ENCODE data around the gene SPATC1L.
"Not testable (repeated sequence)": the region's sequence is repeated elsewhere in the genome, so short reads cannot be mapped to it uniquely, and the experiment has no call there.

SPATC1L gene

DNA sequence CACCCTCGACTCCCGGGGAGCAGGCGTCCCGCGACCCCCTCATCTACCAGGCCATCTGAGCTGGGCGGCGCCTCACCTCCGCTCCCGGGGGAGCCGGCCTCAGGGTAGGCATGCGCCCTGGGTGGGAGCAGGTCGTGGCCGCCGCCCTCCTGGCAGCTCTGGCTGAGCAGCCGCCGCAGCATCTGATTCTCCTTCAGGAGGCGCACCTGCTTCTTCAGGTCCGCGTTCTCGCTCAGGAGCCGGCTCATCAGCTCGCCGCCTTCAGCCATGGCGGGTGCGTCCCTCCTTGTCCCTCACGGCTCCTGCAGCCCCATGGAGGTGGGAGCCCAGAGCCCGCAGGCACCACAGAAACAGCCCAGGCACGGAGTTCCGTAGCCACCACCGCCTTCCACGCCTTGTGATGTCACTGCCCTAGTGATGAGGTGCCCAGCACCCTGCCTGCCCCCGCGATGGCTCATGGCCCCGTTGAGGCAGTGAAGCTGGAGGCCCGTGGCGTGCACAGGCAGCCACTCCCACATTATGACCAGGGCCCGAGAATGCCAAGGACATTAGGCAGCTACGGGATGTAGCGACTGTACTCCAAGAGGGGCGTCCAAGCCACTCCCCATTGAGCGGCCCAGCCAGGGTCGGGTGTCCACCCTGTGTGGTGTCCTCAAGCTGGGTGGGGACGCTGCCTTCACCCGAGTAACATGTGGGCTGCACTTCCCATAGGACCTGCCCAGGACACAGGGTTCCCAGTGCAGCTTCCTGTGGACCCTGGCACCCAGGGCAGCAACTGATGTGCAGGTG lies 1.5 kb downstream of the SPATC1L start:
- DNase-seq (no peak), ATAC-seq (no peak)

DNA sequence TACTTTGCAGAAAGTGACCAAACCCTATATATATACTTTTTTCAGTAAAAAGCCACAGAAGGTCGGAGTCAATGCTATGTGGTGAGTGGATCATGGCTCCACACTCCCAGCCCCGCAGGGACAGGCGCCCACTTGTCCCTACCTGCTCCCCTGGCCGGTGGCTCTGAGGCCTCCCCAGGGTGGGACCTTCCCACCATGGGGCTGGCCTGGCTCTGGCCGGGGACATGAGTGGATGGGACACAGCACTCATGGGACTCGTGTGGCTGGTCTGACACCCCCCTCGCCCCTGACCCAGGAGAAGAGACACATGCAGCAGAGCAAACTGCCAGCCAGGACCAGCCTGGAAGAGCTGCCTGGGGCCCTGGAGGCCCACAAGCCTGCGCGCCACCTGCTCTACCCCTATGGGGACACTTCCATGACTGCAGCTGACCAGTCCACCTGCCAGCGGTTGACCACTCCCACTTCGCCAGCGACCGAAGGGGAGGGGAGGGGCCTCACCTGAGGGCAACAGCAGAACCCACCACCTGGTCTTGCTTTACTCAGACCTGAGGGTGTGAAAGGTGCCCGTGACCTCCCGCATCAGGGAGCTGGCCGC lies 2.2 kb downstream of the SPATC1L start:
- ATAC-seq: no peak

DNA sequence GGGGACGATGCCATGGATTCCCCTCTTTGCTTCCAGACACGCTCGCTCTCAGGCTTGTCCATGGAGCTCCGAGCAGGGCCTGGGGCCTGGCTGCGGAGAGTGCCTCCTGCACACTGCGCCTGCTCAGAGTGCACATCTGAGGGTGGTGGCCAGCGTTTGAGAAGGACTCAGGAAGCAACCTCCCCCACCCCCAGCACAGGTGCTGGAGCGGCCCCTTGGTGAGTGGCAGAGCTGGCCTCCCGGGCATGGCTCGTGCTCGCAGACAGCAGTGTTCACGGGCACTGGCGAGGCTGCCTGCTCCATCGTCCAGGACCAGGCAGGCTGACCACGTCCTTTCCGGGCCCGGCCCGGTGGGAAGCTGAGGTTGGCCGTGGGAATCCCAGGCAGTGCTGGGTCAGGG lies 2.8 kb downstream of the SPATC1L start:
- DNase-seq (no peak), ATAC-seq (no peak)

More for the DNA sequence above, 2.2 kb downstream of the SPATC1L start:
- no peak for DNase-seq

DNA sequence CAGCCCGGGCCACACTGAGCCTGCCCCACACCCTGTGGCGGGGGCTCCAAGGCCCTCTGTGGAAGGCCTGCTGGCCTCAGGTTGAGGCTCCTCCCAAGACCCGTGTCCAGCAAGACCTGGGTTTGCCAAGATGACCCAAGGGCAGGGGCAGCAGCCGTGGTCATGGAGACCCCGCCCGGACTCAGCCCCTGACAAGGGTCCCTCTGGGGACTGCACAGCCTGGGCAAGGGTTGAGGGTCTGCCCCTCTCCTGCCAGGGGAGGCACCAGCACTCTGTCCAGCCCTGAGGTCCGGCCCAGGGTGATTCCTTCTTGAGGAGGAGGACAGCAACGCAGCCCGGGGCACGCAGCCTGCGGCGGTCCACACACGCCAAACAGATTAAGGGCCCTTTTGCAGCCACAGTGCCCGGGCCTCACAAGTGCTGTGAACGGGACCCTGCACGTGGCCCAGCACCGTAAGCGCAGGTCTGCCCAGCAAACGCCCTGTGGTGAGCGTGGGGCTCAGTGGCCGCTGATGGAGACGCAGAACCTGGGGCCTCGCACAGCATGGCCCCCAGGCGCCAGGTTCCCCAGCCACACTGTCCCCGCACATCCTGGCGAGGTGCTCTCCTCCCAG lies 3.4 kb downstream of the SPATC1L start:
- DNase-seq (no peak), ATAC-seq (no peak)

DNA sequence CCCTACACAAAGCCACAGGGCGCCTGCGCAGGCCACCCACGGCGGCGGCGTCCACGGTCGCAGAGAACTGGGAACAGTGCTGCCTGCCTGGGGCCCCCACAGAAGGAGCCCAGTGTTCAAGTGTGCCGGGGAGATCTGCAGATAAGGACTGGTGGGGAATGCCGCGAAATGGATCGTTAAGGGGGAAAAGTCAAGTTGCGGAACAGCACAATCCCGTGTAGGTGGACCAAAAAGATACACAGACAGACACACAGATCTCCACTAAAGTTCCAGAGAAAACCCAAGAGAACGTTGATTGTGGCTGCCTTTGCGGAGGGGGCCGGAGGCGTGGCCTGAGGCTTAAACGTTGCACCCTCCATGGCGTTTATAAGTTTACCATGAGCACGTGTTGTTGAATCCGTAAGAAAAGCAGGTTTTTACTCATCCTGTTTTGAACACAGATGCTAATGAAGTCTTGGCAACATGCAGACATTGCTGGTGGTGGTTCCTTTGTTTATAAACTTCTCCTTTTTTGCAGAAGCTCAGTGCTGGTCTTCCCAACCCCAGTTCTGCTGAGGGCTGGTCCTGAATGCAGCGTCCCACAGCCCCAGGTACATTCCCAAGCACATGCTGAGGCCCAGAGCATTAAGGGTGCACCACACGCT lies 4.1 kb downstream of the SPATC1L start:
- ATAC-seq (no peak), DNase-seq (no peak)

DNA sequence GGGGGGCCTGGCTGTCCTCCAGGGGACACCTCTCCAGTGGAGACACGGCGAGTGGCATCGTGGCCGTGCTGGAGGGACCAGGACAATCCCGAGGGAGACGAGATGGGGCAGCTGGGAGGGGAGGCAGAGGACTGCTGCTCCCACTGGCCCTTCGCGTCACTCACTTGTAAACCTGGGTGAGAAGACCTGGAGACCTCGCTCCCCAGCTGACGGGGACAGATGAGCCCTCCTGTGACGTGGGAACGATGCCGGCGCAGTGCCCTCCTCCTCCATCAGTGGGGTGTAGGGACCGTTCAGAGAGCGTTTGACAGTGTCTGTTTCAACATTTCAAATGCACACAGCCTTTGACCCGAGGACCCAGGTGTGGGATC lies 4.6 kb downstream of the SPATC1L start:
- ATAC-seq (no peak), DNase-seq (no peak)

DNA sequence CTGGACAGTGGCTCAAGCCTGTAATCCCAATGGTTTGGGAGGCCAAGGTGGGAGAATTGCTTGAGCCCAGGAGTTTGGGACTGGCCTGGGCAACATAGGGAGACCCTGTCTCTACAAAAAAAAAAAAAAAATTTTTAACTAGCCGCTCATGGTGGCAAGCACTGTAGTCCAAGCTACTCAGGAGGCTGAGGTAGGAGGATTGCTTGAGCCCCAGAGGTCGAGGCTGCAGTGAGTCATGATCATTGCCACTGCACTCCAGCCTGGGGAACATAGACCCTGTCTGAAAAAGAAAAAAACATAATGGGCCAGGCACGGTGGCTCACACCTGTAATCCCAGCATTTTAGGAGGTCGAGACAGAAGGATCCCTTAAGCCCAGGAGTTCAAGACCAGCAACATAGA lies 5.3 kb downstream of the SPATC1L start:
- DNase-seq: no peak
- no peak for ATAC-seq

DNA sequence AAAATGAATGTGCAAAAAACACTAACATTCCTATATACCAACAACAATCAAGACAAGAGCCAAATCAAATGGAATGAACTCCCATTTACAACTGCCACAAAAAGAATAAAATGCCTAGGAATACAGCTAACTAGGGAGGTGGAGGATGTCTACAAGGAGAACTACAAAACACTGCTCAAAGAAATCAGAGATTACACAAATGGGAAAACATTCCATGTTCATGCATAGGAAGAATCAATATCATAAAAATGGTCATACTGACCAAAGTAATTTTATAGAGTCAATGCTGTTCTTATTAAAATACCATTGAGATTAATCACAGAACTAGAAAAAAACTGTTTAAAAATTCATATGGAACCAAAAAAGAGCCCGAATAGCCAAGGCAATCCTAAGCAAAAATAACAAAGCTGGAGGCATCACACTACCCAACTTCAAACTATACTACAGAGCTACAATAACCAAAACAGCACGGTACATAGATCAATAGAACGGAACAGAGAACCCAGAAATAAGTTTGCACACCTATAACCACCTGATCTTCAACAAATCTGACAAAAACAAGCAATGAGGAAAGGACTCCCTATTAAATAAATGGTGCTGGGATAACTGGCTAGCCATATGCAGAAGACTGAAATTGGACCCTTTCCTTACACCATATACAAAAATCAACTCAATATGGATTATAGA lies 7.7 kb downstream of the SPATC1L start:
- not testable (repeated sequence) for DNase-seq, ATAC-seq

DNA sequence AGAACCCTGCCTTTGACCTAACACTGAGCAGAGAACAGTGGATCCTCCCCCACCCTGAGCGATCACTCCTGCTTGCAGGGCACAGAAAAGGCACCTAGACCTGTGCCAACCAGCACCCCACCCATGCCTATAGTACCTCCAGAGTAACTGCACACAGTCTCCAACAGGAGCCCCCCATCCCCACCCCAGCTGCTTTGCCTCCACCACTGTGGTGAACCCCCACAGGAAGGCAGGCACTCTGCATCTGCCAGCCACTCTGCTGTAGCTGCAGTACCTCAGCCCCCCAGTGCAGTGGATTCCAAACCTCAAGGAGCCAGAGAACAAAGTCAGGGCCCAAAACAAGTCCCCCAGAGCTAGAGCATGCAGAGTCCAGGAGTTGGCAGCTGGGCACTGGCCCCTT lies 10.7 kb downstream of the SPATC1L start:
- DNase-seq (no peak), ATAC-seq (no peak)

DNA sequence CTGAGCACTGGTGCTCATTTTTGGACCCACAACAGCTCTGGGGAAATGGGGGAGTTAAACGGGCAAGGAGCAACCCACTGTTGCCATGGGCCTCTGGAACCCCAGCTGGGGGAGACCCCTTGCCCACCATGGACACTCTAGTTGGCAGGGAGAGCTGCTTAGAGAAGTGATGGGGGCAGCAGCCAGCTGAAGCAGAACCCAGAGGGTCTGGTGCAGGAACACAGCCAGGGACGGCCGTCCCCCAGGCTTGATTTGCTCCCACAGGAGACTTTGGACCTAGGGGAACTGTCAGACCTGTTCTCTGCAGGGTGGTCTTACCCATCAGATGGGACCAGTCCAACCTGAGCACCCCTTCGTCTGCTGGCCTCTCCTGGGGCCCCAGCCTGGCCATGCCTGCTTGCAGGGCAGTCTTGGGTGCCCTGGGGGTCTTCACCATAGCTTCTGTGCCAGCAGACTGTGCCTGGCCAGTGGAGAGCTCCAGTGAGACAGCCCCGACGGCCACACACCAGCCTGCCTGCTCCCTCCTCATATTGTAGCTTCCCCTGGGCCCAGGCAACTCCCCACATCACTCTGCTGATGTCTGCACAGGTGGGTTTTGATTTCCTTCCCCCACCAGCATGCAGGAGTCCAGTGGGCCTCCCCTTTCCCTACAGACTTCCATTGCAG lies 11.3 kb downstream of the SPATC1L start:
- DNase-seq: no peak
- no peak for ATAC-seq

DNA sequence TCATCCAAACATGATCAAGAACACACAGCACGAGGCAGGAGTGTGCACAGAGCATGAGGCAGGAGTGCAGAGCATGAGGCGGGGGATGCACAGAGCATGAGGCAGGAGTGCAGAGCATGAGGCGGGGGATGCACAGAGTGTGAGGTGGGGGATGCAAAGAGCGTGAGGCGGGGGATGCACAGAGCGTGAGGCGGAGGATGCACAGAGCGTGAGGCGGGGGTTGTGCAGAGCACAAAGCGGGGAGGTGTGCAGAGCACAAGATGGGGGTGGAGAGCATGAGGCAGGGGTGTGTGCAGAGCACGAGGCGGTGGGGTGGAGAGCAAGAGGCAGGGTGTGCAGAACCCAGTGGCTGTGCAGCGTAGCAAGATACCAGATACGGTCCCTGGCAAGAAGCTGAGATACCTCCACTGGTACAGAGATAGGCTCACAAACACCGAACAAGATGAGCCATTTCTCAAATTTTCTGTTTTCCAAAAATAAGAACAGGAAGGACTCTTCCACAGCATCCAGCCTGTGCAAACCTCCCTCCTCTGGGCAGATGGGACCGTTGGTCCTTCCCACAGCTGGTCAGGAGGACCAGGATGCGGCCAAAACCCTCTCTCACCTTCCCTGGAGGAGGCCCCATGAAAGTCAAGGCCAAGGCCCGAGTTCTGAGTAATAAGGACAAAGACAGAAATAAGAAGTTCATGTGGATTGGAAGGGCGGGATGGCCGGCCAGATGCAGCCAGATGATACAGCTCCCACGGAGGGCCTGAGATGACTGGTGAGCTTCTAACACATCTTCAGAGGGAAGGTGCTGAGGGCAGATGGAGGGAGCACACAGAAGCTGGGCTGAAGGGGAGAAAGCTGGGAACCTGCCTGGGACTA lies 12.0 kb downstream of the SPATC1L start:
- ATAC-seq: no peak
- DNase-seq: no peak

DNA sequence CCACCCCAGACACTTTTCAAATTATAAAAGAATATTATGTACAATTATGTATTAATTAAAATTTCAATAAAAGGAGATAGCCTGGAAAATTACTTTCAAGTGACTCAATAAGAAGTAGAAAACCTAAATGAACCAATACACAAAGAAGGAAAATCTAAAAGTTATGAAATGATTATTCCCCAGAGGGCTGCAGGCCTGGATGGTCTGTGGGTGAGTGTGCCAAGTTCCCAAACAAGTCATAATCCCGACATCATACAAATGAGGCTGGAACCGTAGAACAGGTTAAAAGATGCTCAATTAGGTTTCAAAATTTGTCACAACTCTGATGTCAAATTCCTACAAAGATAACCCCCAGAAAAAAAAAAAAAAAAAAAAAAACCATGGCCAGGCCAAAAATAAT lies 12.7 kb downstream of the SPATC1L start:
- ATAC-seq (no peak), DNase-seq (no peak)

DNA sequence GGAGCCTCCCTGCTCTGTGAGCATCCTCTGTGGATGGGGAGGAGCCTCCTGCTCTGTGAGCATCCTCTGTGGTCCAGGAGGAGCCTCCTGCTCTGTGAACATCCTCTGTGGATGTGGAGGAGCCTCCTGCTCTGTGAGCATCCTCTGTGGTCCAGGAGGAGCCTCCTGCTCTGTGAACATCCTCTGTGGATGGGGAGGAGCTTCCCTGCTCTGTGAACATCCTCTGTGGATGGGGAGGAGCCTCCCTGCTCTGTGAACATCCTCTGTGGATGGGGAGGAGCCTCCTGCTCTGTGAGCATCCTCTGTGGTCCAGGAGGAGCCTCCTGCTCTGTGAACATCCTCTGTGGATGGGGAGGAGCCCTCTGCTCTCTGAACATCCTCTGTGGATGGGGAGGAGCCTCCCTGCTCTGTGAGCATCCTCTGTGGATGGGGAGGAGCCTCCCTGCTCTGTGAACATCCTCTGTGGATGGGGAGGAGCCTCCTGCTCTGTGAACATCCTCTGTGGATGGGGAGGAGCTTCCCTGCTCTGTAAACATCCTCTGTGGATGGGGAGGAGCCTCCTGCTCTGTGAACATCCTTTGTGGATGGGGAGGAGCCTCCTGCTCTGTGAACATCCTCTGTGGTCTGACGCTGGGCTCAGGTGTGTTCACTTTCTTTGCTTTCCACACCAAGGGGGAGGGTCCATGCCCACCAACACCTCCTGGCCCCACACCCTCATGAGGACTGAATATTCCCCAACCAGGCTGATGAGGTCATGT lies 13.6 kb downstream of the SPATC1L start:
- not testable (repeated sequence) for DNase-seq, ATAC-seq

DNA sequence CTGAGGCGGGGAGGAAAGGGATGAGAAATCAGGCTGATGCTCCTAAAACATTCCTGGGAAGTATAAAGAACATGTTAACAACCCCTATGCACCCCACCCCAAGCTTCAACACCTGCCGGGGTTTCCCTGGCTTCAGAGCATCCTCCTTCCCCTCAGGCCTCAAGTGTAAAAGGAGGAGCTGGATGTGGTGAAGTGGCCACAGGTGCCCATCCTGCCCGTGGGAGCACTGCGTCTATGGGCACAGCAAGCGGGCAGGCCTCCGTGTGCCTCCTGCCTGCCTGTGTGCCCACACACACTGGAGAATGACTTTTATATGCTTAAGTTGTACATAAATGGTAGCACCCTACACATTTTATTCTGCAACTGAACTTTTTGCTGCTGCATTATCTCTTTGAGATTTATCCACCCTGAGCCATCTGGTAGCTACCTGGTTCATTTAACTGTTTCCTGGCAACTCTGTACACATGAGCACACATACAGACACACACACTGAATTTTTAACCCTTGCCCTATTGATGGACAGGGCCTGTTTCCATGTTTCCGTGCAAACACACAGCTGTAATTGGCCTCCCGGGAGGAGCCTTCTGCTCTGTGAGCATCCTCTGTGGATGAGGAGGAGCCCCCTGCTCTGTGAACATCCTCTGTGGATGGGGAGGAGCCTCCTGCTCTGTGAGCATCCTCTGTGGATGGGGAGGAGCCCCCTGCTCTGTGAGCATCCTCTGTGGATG lies 15.4 kb downstream of the SPATC1L start:
- ATAC-seq: no peak
- DNase-seq: no peak

DNA sequence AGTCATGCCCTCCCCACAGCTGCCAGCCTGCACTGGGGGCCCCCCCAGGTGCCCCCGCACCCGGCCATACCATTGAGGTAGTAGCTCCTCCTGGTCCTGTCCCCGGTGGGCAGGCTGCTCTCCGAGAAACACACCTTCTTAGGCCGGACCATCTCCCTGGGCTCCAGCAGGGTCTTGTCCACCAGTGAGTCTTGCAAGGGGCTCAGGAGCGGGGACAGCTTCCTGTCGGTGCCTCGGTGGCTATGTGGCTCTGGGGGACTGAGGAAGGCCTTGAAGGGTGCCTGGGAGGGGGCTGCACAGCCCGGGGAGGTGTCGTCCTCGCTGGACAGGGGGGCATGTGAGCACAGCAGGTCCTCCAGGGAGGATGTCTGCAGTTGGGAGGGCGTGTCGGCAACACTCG lies 16.0 kb downstream of the SPATC1L start:
- ATAC-seq: no peak

DNA sequence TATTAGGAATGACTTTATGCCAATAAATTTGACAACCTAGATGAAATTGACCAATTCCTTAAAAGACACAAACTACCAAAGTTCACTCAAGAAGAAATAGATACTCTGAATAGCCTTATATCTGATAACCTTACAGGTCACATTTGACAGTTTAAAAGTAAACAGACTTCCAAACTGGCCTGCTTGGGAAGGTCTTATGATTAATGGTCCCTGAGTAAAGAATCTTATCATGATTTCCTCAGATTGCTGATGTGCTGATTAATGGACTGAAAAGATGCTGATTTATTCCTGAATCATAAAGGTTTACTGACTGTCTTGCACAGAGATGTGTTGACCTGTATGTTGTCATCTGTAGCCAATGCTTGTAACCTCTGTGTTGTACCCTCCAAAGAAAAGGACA lies 19.2 kb downstream of the SPATC1L start:
- DNase-seq (no peak), ATAC-seq (no peak)

More for the DNA sequence above, 16.0 kb downstream of the SPATC1L start:
- DNase-seq: no peak

DNA sequence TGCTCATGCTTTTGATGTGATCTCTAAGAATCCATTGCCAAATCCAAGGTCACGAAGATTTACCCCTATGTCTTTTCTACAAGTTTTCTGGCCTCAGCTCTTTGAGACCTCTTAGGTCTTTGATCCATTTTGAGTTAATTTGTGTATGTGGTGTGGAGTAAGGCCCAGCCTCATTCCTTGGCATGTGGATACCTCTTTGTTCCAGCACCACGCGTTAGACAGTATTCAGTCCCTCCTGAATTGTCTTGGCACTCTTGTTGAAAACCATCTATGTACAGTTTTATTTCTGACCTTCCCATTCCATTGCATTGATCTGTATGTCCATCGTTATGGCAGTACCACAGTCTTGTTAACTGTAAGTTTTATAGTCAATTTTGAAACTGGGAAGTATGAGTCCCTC lies 20.9 kb downstream of the SPATC1L start:
- DNase-seq: no peak
- no peak for ATAC-seq

DNA sequence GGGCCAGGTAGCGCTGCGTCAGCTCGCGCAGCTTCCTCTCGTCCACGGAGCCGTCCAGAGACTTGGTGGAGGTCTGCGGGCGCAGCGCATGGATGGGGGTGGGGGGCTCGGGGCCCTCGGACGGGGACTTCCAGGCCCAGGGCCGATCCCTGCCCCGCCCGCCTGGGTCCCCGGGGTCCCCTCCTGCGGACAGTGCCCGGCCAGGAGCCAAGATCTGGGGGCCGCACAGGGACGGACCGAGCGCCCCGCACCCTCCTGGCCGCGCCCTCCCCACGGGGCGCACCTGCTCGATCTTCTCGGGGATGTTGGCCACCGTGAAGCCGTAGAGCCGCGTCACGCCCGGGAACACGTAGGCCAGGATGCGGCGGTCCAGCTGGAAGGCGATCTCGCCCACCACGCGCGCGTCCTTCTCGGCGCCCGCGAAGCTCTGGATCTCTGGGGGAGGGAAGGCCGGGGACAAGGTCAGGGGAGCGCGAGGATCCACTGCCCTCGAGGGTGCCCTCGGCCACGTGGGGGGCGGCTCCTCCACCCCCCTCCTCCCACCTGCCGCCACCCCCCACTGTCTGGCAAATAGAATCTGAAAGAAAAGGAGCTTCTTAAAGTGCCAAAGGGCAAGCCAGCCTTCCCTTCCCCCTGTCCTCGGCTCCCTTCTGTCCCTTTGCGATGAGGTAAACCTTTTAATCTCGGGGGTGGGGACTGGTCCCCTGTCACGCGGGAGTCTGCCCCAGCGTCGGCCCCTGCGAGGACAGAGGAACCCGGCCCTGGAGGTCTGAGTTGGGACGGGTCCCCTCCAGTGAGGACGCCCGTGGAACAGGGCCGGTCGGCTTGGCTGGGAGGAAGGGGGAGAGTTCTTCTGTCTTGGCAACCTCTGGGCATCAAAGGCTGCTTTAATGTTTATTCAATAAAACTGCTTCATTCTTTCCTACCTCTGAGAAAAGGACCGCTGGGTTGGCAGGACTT lies 22.3 kb downstream of the SPATC1L start:
- DNase-seq (no peak), ATAC-seq (no peak)

Data from stimulated activated naive CD8-positive, alpha-beta T cell treated with anti-CD3 and anti-CD28 coated beads, Interleukin-15, Interleukin-2, amounts not matched to agents 100 U/mL and 50 U/mL, for 24 hours (primary cell).